HepG2 (cell line): ENCODE data around the gene SPP1. TPM values are rescaled to one million over a fixed set of nuclear protein-coding genes. Genes with fewer than 3 reads are reported as not detected.

Experiments
- ATF6 ChIP-seq: sonication (generic); formaldehyde crosslinking; conservative IDR thresholded peaks from 2 replicates; pipeline ENCODE4 v1.4.0; 2020; ENCODE audit warnings: missing genetic modification reagents
- MAFK ChIP-seq, 2 experiments: IDR thresholded peaks in 1 of 2; conservative IDR thresholded peaks in 1 of 2; 2 replicates each; pipeline ENCODE4 v1.6.1; 2011; ENCODE audit warnings: improper control_type of control experiment in 2 of 2, low read length in 2 of 2
- SMC3 ChIP-seq: IDR thresholded peaks from 2 replicates; pipeline ENCODE4 v1.6.1; 2011; ENCODE audit warnings: low read length, improper control_type of control experiment
- ZGPAT ChIP-seq: IDR thresholded peaks from 2 replicates; pipeline ENCODE4 v1.6.1; 2016; ENCODE audit warnings: mild to moderate bottlenecking
- ZNF142 ChIP-seq: sonication (generic); formaldehyde crosslinking; IDR thresholded peaks from 2 replicates; pipeline ENCODE4 v1.4.0; 2020; ENCODE audit warnings: missing genetic modification reagents
- ZNF629 ChIP-seq: sonication (generic); formaldehyde crosslinking; conservative IDR thresholded peaks from 2 replicates; pipeline ENCODE4 v1.5.0; 2020; ENCODE audit warnings: missing genetic modification reagents
- ZNF777 ChIP-seq: sonication (generic); formaldehyde crosslinking; IDR thresholded peaks from 2 replicates; pipeline ENCODE4 v1.4.0; 2020; ENCODE audit warnings: missing genetic modification reagents
- polyA plus RNA-seq, 8 experiments: library from polyadenylated mRNA; depleted of rRNA in 3 of 8; stranded (reverse) in 7 of 8; unstranded in 1 of 8; fragments of >200 nt; fragmentation: Illumina TruSeq in 4 of 8; extraction: Trizol in 4 of 8; gene quantifications; 2 replicates each; pipeline versions ENCODE4 v1.2.1 to v1.2.3, GENCODE V29; 2011 to 2016; ENCODE audit warnings: low read depth in 4 of 8, missing spikeins in 1 of 8, mixed read lengths in 1 of 8; ENCODE audit not compliant: insufficient read depth in 1 of 8
- total RNA-seq, 5 experiments: library from RNA; depleted of rRNA; stranded (reverse); fragments of >200 nt; fragmentation: Illumina TruSeq; extraction: Trizol; gene quantifications; 2 replicates each; pipeline ENCODE4 v1.2.3, GENCODE V29; 2016; ENCODE audit warnings: low read depth in 1 of 5

SPP1 gene
- total and polyA plus RNA-seq, 2 of the 13 experiments (the other 11 are each of a cell fraction or from before 2014, with no cell fraction given) = 682 to 788 TPM

GRCh38 chr4:87974856-87975462 lies 555 bp upstream of the SPP1 start (continued):
- no peak for TF ChIP-seq ATF6 (CRISPR knock-in tag)
- TF ChIP-seq ZNF777 (CRISPR knock-in tag) = no peak
- peak; percentile 26 to 46; a peak in 3 of 4 replicates for TF ChIP-seq MAFK (conservative IDR thresholded peaks at IDR 0.05 in 1 of 2, IDR thresholded peaks at IDR 0.05 in 1 of 2; ENCODE audit: low read length in 2 of 2)
- no peak; the same call in 1 of the 2 replicates for TF ChIP-seq ZGPAT (CRISPR knock-in tag)
- no peak for TF ChIP-seq ZNF629 (CRISPR knock-in tag)
- no peak for TF ChIP-seq ZNF142 (CRISPR knock-in tag)
- no peak for TF ChIP-seq SMC3
